ENCODE results near the gene CDH11.

DNA sequence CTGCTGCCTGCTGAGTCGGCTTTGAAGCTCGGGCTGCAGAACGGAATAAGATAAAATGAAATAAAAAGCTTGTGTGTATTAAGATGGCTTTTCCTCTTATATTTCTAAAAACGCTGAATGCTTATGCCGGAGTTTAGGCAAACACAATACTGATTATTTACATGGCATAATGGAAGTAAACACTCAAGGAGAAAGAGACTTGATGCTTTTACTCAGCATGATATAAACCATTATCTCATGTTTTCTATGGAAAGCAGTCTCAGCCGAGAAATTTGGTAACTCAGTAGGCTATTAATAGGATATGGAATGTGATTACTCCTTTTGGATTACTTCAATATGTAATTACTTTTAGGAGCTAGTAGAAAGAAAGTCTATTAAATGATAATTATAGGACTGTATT, 153.3 kb downstream of the CDH11 start:
- no peak for TF ChIP-seq TAF1 (IDR thresholded peaks at IDR 0.05; ENCODE audit: borderline replicate concordance, insufficient read depth, low read length)
- TF ChIP-seq SIN3A (IDR thresholded peaks at IDR 0.05; ENCODE audit: borderline replicate concordance, insufficient read depth, low read length), result no peak
- TF ChIP-seq, protein P1, sequence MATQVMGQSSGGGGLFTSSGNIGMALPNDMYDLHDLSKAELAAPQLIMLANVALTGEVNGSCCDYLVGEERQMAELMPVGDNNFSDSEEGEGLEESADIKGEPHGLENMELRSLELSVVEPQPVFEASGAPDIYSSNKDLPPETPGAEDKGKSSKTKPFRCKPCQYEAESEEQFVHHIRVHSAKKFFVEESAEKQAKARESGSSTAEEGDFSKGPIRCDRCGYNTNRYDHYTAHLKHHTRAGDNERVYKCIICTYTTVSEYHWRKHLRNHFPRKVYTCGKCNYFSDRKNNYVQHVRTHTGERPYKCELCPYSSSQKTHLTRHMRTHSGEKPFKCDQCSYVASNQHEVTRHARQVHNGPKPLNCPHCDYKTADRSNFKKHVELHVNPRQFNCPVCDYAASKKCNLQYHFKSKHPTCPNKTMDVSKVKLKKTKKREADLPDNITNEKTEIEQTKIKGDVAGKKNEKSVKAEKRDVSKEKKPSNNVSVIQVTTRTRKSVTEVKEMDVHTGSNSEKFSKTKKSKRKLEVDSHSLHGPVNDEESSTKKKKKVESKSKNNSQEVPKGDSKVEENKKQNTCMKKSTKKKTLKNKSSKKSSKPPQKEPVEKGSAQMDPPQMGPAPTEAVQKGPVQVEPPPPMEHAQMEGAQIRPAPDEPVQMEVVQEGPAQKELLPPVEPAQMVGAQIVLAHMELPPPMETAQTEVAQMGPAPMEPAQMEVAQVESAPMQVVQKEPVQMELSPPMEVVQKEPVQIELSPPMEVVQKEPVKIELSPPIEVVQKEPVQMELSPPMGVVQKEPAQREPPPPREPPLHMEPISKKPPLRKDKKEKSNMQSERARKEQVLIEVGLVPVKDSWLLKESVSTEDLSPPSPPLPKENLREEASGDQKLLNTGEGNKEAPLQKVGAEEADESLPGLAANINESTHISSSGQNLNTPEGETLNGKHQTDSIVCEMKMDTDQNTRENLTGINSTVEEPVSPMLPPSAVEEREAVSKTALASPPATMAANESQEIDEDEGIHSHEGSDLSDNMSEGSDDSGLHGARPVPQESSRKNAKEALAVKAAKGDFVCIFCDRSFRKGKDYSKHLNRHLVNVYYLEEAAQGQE (IDR thresholded peaks at IDR 0.05; ENCODE audit: insufficient read depth in 1 of 2, low read depth in 2 of 2, low read length in 2 of 2), result no peak
- TF ChIP-seq POLR2AphosphoS5 (IDR thresholded peaks at IDR 0.05; ENCODE audit: low read depth, low read length), result no peak

Measured in PFSK-1 (cell line).